Femur (tissue), 1 donor: ENCODE results near the gene TIAL1.
A peak's percentile ranks its signal among the peaks of the same experiment; 100 is the strongest.
"Not testable (repeated sequence)": the region's sequence is repeated elsewhere in the genome, so short reads cannot be mapped to it uniquely, and the experiment has no call there.

Experiments used
- DNase-seq: peaks from one replicate; pipeline ENCODE4 v3.0.0-alpha.2; 2017

The TIAL1 gene

DNA sequence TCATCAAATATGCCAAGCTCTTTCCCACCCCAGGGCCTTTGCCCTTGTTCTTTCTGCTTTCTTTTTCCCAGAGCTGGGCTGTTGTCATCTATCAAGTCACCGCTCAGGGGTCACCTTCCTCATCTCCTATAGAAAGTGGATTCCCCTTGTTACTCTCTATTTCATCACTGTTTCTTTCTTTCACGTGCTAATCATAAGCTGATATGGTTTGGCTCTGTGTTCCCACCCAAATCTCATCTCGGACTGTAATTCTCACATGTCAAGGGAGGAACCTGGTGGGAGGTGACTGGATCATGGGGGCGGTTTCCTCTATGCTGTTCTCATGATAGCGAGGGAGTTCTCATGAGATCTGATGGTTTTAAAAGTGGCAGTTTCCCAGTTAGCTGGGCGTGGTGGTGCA lies 17.0 kb upstream of the TIAL1 start:
- DNase-seq = no peak

GRCh38 chr10:119611433-119611832 lies 14.7 kb upstream of the TIAL1 start:
- no peak for DNase-seq

- no peak for DNase-seq
These were observed 12.8 kb upstream of the TIAL1 start for GRCh38 chr10:119609516-119609915.

GRCh38 chr10:119608316-119609155 lies 11.8 kb upstream of the TIAL1 start:
- DNase-seq = no peak

DNA sequence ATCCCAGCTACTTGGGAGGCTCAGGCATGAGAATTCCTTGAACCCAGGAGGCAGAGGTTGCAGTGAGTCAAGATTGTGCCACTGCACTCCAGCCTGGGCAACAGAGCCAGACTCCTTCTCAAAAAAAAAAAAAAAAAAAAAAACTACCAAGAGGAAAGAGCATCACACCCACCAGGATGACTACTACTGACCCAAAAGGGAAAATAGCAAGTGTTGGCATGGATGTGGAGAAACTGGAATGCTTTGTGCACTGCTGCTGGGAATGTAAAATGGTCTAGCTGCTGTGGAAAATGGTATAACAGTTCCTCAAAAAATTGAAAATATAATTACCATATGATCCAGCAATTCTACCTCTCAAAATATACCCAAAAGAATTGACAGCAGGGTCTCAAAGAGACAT lies 7.7 kb upstream of the TIAL1 start:
- DNase-seq = no peak

GRCh38 chr10:119602241-119603095 lies 5.7 kb upstream of the TIAL1 start:
- no peak for DNase-seq

DNA sequence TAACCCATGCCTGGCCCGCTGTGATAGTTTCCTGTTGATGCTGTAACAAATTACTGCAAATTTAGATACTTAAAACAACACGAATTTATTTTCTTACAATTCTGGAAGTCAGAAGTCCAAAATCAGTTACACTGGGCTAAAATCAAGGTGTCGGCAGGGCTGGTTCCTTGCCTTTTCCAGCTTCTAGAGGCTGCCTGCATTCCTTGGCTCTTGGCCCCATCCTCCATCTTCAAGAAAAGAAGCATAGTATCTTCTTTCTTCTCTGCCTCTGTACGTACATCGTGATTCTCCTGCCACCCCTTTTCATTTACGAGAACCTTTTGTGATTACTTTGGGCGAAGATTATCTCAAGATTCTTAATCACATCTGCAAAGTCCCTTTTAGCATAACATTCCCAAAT lies 1.6 kb upstream of the TIAL1 start:
- no peak for DNase-seq

DNA sequence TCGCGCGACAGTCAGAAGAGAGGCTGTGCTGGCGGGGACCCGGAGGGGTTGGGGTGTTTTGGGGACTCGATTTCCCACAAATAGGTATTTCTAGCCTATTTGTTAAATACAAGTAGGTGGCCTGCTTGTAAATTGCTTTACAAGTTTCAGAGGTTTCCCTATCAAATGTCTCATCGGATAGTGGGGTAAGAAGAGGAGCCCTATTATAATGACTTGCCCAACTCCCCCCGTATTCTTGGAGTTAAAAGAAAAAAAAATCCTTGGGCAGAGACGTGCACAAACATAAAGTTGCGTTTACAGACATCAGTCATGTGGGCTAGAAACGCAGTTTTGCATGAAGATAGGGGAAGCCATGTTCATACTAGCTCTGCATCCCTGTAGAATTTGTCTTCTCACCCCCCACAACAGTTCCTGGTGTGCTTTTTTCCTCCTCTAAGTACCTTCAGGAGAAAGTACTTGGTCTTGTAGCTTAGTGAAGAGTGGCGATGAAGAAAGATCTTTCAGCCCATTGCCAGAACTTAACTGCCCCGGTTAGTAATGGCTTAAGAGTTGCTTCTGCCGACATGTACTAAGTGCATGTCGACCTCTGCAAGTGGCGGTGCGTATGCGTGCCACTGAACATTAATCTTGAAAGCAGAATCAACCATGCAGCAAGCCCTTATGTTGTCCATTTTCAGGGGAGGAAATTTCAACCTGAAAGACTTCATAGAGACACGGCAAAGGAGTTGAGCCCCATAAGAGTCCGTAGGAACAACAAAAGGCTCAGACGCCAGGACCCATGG lies 832 bp upstream of the TIAL1 start:
- no peak for DNase-seq

DNA sequence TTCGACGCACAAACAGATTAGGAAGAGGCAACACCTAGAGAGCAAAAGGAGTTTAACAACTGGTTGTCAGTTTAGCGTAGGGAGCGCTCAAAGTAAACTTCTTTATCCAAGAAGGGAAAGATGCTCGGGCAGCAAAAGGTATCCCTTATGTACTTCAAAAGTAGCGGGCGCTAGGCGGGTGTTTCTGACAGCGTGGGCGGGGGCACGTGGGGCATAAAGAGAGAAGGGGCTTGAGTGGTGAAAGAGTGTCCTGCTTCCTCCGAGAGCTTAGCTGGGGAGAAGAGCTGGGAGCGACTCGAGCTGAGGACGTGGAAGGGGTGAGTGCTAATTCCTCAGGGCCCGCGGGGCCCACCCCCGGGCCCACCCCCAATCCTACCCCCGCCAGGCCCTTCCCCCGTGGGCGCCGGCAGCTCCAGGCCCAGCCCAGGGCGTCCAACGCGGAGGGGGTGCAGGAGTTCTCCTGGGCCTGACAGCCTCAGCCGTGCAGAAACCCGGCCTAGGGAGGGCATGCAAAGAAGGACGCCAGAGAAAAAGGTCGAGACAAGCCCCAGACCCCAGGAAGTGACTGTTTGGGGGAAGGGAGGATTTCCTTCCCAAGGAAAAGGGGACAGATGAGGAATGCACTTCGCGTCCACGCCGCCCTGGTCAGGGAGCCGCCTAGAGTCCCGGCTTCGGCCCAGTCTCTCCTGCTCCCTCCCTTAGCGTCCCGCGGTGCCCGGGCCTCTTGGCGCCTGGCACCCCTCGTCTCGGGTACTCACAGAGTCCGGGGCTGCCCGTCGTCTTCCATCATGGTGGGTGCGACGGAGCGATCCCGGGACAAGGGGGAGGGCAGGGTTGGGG lies 868 bp downstream of the TIAL1 start:
- peak; percentile 73 for DNase-seq

- DNase-seq = no peak
These were observed 1.6 kb downstream of the TIAL1 start for GRCh38 chr10:119595134-119595675.

GRCh38 chr10:119588071-119588470 lies 8.7 kb downstream of the TIAL1 start:
- no peak for DNase-seq

DNA sequence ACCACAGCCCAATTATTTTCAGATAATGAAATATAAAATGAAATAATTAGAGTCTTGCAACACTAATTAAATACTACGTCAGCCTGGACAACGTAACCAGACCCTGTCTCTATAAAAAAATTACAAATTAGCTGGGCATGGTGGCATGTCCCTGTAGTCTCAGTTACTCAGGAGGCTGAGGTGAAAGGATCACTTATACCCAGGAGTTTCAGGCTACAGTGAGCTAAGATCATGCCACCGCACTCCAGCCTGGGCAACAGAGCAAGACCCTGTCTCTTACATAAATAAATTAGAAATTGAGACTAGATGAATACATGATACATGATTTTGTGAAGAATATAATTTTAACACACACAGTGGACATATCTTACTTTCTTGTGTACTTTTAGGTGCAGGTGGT lies 18.4 kb downstream of the TIAL1 start:
- DNase-seq = no peak

DNA sequence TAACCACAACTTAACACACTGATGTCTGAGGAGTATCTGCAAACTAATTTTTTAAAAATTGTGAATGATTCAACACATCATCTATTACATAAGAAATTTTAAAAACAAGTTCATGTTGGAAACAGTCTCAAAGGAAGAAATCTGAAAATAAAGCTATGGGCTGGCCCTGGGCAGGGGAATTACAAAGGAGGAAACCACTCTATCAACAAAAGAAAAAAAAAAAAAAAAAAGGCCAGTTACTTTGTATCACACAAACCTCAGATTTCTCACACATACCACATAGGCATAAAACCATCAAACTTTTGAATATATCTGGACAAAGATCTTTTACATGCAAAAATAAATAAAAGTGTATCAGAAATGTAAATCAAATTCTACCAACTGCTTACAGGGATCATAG lies 20.8 kb downstream of the TIAL1 start:
- no peak for DNase-seq

DNA sequence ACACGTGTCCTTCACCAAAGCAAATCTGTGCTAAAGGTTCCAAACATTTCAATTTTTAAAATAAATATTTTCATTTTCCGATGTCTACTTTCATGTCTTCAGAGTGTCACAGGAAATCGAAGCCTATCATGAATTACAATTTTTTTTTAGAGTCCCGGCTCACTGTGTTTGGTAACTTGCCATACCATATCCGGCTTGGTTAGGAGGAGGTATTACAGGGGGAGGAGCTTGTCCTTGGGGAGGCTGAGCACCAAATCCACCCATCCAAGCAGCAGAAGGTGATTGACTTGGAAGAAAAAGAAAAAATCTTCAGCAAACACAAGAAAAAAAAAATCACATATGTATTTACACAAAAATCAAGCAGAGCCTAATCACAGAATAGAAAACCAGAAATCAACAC lies 21.3 kb downstream of the TIAL1 start:
- DNase-seq = no peak

DNA sequence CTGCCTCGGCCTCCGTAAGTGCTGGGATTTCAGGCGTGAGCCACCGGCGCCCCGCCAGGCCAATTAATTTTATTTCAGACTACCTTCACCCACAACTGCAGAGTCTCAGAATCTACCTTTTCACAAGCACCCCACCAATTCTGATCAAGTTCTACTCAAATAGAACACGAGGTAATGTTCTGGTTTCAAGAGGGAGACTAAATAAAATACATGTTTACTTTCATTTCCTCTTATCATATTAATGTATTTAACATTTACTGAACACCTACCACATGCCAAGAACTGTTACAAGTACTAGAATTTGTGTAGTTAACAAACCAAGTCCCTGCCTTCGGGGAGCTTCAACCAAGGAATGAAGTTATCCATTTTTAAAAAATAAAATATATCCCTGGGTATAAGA lies 28.8 kb downstream of the TIAL1 start:
- no peak for DNase-seq

- DNase-seq = no peak
These were observed 34.7 kb downstream of the TIAL1 start for GRCh38 chr10:119562097-119562496.

- DNase-seq = not testable (repeated sequence)
These were observed 37.3 kb downstream of the TIAL1 start for GRCh38 chr10:119559511-119559910.

GRCh38 chr10:119556081-119556480 lies 40.7 kb downstream of the TIAL1 start:
- not testable (repeated sequence) for DNase-seq

- no peak for DNase-seq
These were observed 41.5 kb downstream of the TIAL1 start for GRCh38 chr10:119555178-119555784.

GRCh38 chr10:119550827-119551226 lies 45.9 kb downstream of the TIAL1 start:
- DNase-seq = no peak

DNA sequence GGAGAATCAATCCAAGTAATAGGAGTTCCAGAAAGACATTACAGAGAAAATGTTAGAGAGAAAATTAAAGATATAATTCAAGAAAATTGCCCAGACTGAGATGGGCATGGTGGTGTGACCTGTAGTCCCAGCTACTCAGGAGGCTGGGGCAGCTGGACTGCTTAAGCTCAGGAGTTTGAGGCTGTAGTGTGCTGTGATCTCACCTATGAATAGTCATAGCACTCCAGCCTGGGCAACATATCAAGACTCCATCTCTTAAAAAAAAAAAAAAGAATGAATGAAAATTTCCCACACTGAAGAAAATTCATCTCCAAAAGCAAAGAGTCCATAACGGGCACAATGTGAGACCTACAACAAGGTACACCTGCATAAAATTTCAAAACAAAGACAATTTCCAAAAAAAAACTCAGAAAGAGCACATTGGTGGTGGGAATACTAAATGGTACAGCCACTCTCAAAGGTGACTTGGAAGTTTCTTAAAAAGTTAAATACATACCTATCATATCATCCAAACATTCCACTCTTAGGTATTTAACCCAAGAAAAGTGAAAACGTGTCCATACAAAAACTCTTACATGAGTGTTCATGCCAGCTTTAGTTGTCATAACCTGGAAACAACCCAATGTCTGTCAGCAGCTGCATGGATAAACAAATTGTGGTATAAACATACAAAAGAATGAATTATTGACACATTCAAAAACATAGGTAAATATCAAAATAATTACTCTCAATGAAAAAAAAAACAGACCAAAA lies 47.3 kb downstream of the TIAL1 start:
- no peak for DNase-seq
